GM23338 (cell line): ENCODE data around the gene WWC1. TPM values are rescaled to one million over a fixed set of nuclear protein-coding genes. Genes with fewer than 3 reads are reported as not detected.

Experiments used
- ATAC-seq: fragments of 200-7000 bp; cut with Tn5 transposase; 3 replicates; pipeline ENCODE4 v1.9.1; 2020
- DNase-seq: peaks from one replicate; pipeline ENCODE4 v3.0.0-alpha.2; 2015; ENCODE audit warnings: low spot score
- H2AFZ ChIP-seq: fragments of 200-600 bp; sonication (generic); 2 replicates; pipeline ENCODE4 v1.8.0; 2016; ENCODE audit warnings: antibody characterized with exemption, mild to moderate bottlenecking, moderate library complexity
- H3F3A ChIP-seq: fragments of 200-600 bp; sonication (generic); replicated peaks from 2 replicates; pipeline ENCODE4 v1.8.0; 2017; ENCODE audit warnings: antibody characterized with exemption, mixed run types, low read depth
- H3K27ac ChIP-seq: fragments of 200-600 bp; sonication (generic); 2 replicates; pipeline ENCODE4 v1.6.1; 2016; ENCODE audit warnings: low read depth
- H3K27me3 ChIP-seq: fragments of 200-600 bp; sonication (generic); 2 replicates; pipeline ENCODE4 v1.8.0; 2016; ENCODE audit warnings: mild to moderate bottlenecking, mixed run types, moderate library complexity; ENCODE audit not compliant: insufficient read depth
- H3K36me3 ChIP-seq: fragments of 200-600 bp; sonication (generic); 2 replicates; pipeline ENCODE4 v1.8.0; 2016; ENCODE audit warnings: mild to moderate bottlenecking; ENCODE audit not compliant: insufficient read depth
- H3K4me1 ChIP-seq: fragments of 200-600 bp; sonication (generic); 2 replicates; pipeline ENCODE4 v1.8.0; 2016; ENCODE audit warnings: mild to moderate bottlenecking, moderate library complexity; ENCODE audit not compliant: insufficient read depth
- H3K4me2 ChIP-seq: fragments of 200-600 bp; sonication (generic); 2 replicates; pipeline ENCODE4 v1.7.1; 2017; ENCODE audit warnings: mixed run types
- H3K4me3 ChIP-seq: fragments of 200-600 bp; sonication (generic); 2 replicates; pipeline ENCODE4 v1.6.1; 2016; ENCODE audit warnings: mixed run types
- H3K79me2 ChIP-seq: fragments of 200-600 bp; sonication (generic); replicated peaks from 2 replicates; pipeline ENCODE4 v1.8.0; 2017; ENCODE audit warnings: mild to moderate bottlenecking; ENCODE audit not compliant: insufficient read depth
- H3K9me2 ChIP-seq: fragments of 200-600 bp; sonication (generic); 2 replicates; pipeline ENCODE4 v1.8.0; 2017; ENCODE audit not compliant: insufficient read depth
- H4K20me1 ChIP-seq: fragments of 200-600 bp; sonication (generic); replicated peaks from 2 replicates; pipeline ENCODE4 v1.8.0; 2017; ENCODE audit warnings: mild to moderate bottlenecking; ENCODE audit not compliant: insufficient read depth
- H3K27ac Mint-ChIP-seq: 2 replicates; pipeline ENCODE4 v1.8.0; 2020; ENCODE audit warnings: inconsistent platforms, mild to moderate bottlenecking, moderate library complexity, mixed read lengths
- H3K27me3 Mint-ChIP-seq: 3 replicates; pipeline ENCODE4 v1.8.0; 2022; ENCODE audit warnings: low read depth, mild to moderate bottlenecking, moderate library complexity, mixed read lengths, inconsistent platforms; ENCODE audit not compliant: insufficient read depth, poor library complexity
- H3K36me3 Mint-ChIP-seq: 3 replicates; pipeline ENCODE4 v1.8.0; 2021; ENCODE audit warnings: low read depth, mild to moderate bottlenecking, inconsistent platforms, moderate library complexity, mixed read lengths
- H3K4me1 Mint-ChIP-seq: 3 replicates; pipeline ENCODE4 v1.8.0; 2020; ENCODE audit warnings: mild to moderate bottlenecking, inconsistent platforms, mixed read lengths
- H3K4me3 Mint-ChIP-seq: 3 replicates; pipeline ENCODE4 v1.8.0; 2021; ENCODE audit warnings: moderate library complexity, mild to moderate bottlenecking, inconsistent platforms, mixed read lengths
- H3K9me3 Mint-ChIP-seq: 3 replicates; pipeline ENCODE4 v1.8.0; 2020; ENCODE audit warnings: moderate library complexity, mild to moderate bottlenecking, inconsistent platforms, mixed read lengths
- CREB1 ChIP-seq: fragments of 250-450 bp; sonication (Bioruptor Pico); IDR thresholded peaks from 2 replicates; pipeline ENCODE4 v1.5.0; 2020; ENCODE audit warnings: low read depth, mild to moderate bottlenecking, moderate library complexity
- ETS1 ChIP-seq: IDR thresholded peaks from 2 replicates; pipeline ENCODE4 v1.6.1; 2016; ENCODE audit warnings: antibody characterized with exemption
- EZH2 ChIP-seq: fragments of 200-600 bp; sonication (generic); IDR thresholded peaks from one replicate; pipeline ENCODE4 v1.8.0; 2017; ENCODE audit warnings: antibody characterized with exemption, mild to moderate bottlenecking, low read depth; ENCODE audit not compliant: unreplicated experiment
- EZH2phosphoT487 ChIP-seq: fragments of 200-600 bp; sonication (generic); IDR thresholded peaks from one replicate; pipeline ENCODE4 v1.8.1; 2018; ENCODE audit warnings: antibody characterized with exemption; ENCODE audit not compliant: unreplicated experiment
- JUNB ChIP-seq: IDR thresholded peaks from one replicate; pipeline ENCODE4 v1.6.1; 2016; ENCODE audit warnings: antibody characterized with exemption; ENCODE audit not compliant: unreplicated experiment
- NANOG ChIP-seq: IDR thresholded peaks from 2 replicates; pipeline ENCODE4 v1.6.1; 2016; ENCODE audit warnings: antibody characterized with exemption, borderline replicate concordance
- POLR2AphosphoS5 ChIP-seq: IDR thresholded peaks from 2 replicates; pipeline ENCODE4 v1.6.1; 2016; ENCODE audit warnings: antibody characterized with exemption, low read depth
- REST ChIP-seq: IDR thresholded peaks from one replicate; pipeline ENCODE4 v1.6.1; 2018; ENCODE audit warnings: antibody characterized with exemption; ENCODE audit not compliant: unreplicated experiment
- STAT1 ChIP-seq: IDR thresholded peaks from one replicate; pipeline ENCODE4 v1.6.1; 2016; ENCODE audit warnings: antibody characterized with exemption; ENCODE audit not compliant: unreplicated experiment
- ZNF114 ChIP-seq: fragments of 250-450 bp; sonication (Bioruptor Pico); IDR thresholded peaks from 2 replicates; pipeline ENCODE4 v1.5.0; 2020; ENCODE audit warnings: mild to moderate bottlenecking, moderate library complexity
- ZNF462 ChIP-seq: fragments of 250-450 bp; sonication (Bioruptor Pico); IDR thresholded peaks from 2 replicates; pipeline ENCODE4 v1.5.0; 2020; ENCODE audit warnings: mild to moderate bottlenecking, moderate library complexity
- polyA plus RNA-seq: library from polyadenylated mRNA; unstranded; fragments of >200 nt; fragmentation: Nextera tagmentation; extraction: Ambion mirVana; gene quantifications from 2 replicates; pipeline ENCODE4 v1.2.1, GENCODE V29; 2016
- total RNA-seq: library from RNA; depleted of rRNA; stranded (reverse); fragments of >200 nt; shearing (Covaris generic); gene quantifications from 2 replicates; pipeline ENCODE4 v1.2.3, GENCODE V29; 2014

WWC1 gene
- total and polyA plus RNA-seq, 2 experiments from 2014 or later: 25.4 to 27.8 TPM

GRCh38 chr5:168451565-168451964 lies 160.1 kb downstream of the WWC1 start:
- peaks cover 4% of the 10 kb centered on the region for H3K27me3 Mint-ChIP-seq
- H4K20me1 ChIP-seq: no peaks in the 10 kb centered on the region

GRCh38 chr5:168455201-168455600 lies 163.8 kb downstream of the WWC1 start:
- H3K4me2 ChIP-seq: no peak overlapping the region
- Mint-ChIP-seq H3K27ac (no peak overlapping the region), H3K36me3 (peaks cover 46% of the 10 kb centered on the region), H3K9me3 (no peaks in the 10 kb centered on the region), H3K4me3 (no peak overlapping the region), H3K27me3 (no peaks in the 10 kb centered on the region), H3K4me1 (no peaks in the 10 kb centered on the region)
- peaks cover 5% of the 10 kb centered on the region for H3K36me3 ChIP-seq
- H3K4me3 ChIP-seq: no peak overlapping the region
- H2AFZ ChIP-seq: no peak overlapping the region
- no peaks in the 10 kb centered on the region for H3K9me2 ChIP-seq
- no peaks in the 10 kb centered on the region for H3K4me1 ChIP-seq
- H4K20me1 ChIP-seq: no peaks in the 10 kb centered on the region
- no peak for DNase-seq
- H3K79me2 ChIP-seq: no peaks in the 10 kb centered on the region
- H3K27me3 ChIP-seq: no peaks in the 10 kb centered on the region
- no peaks in the 10 kb centered on the region for H3F3A ChIP-seq
- no peak for ATAC-seq
- no peak overlapping the region for H3K27ac ChIP-seq
- no peak for TF ChIP-seq STAT1
- TF ChIP-seq ETS1: no peak
- no peak for TF ChIP-seq ZNF114
- no peak for TF ChIP-seq EZH2
- TF ChIP-seq POLR2AphosphoS5: no peak
- no peak for TF ChIP-seq EZH2phosphoT487
- TF ChIP-seq CREB1: no peak
- no peak for TF ChIP-seq REST
- no peak for TF ChIP-seq ZNF462
- no peak for TF ChIP-seq JUNB

More at GRCh38 chr5:168451565-168451964, 160.1 kb downstream of the WWC1 start:
- no peak overlapping the region for H3K27ac ChIP-seq
- TF ChIP-seq NANOG: no peak
- TF ChIP-seq EZH2: no peak
- no peak for TF ChIP-seq CREB1
- no peak overlapping the region for H3K4me3 ChIP-seq
- no peak for ATAC-seq
- H2AFZ ChIP-seq: no peak overlapping the region
- H3K9me2 ChIP-seq: no peaks in the 10 kb centered on the region
- peaks cover 26% of the 10 kb centered on the region for H3K36me3 Mint-ChIP-seq
- H3F3A ChIP-seq: no peaks in the 10 kb centered on the region
- H3K4me1 Mint-ChIP-seq: no peaks in the 10 kb centered on the region
- H3K9me3 Mint-ChIP-seq: no peaks in the 10 kb centered on the region
- H3K79me2 ChIP-seq: no peaks in the 10 kb centered on the region
- H3K36me3 ChIP-seq: no peaks in the 10 kb centered on the region; the same call in 1 of the 2 replicates
- no peaks in the 10 kb centered on the region for H3K4me1 ChIP-seq
- no peak for DNase-seq
- no peak overlapping the region for H3K4me2 ChIP-seq
- H3K27ac Mint-ChIP-seq: no peak overlapping the region
- no peaks in the 10 kb centered on the region for H3K27me3 ChIP-seq
- H3K4me3 Mint-ChIP-seq: no peak overlapping the region
